ENCODE results near the gene KRT36. TPM values are rescaled to one million over a fixed set of nuclear protein-coding genes. Genes with fewer than 3 reads are reported as not detected.
A peak's percentile ranks its signal among the peaks of the same experiment; 100 is the strongest.

KRT36 gene
- total and polyA plus RNA-seq, 2 of the 8 experiments (the other 6 are each of a cell fraction or from before 2014, with no cell fraction given) = not detected

- no peaks in the 10 kb centered on the region for H3K79me2 ChIP-seq (ENCODE audit: control insufficient read depth in 1 of 2, insufficient read depth in 2 of 2, low read length in 2 of 2)
- H3K14ac ChIP-seq (ENCODE audit: insufficient read length) = no peak overlapping the region
- peak overlapping the region; percentile 91 for H2BK20ac ChIP-seq (ENCODE audit: low read length)
- H3K27ac ChIP-seq (ENCODE audit: low read depth, low read length) = no peak overlapping the region
- CTCF ChIA-PET (ENCODE audit: partially characterized antibody) = interaction anchor here (0.7 to 33.9 kb wide), 7 partner anchors 12 to 574 kb away, joined by 4 to 427 read pairs (median 8); partner anchors contain the start of gene KRT36
- no peaks in the 10 kb centered on the region for H3K36me3 ChIP-seq (ENCODE audit: control insufficient read depth in 2 of 4, insufficient read depth in 4 of 4, low read length in 3 of 4)
- no peak overlapping the region; the same call in 1 of the 2 replicates for H4K8ac ChIP-seq (ENCODE audit: extremely low read depth, insufficient read depth, low read length)
- H2AFZ ChIP-seq (ENCODE audit: low read length) = no peak overlapping the region
- H3K4me3 ChIP-seq (ENCODE audit: extremely low read depth in 1 of 4, insufficient read depth in 2 of 4, low read depth in 3 of 4, low read length in 4 of 4) = peak overlapping the region in 1 of 4 experiments; percentile 3; a peak in 1 of 8 replicates
- peak overlapping the region; percentile 25 to 48; a peak in 2 of 4 replicates for H3K4me2 ChIP-seq (ENCODE audit: insufficient read depth in 1 of 2, low read depth in 2 of 2, low read length in 2 of 2)
- no peak overlapping the region for H4K5ac ChIP-seq (ENCODE audit: insufficient read length, low read depth, low read length)
- POLR2A ChIA-PET (ENCODE audit: partially characterized antibody) = interaction anchor here (1.0 to 5.6 kb wide), 4 partner anchors 13 to 189 kb away, joined by 3 to 32 read pairs (median 9); partner anchors contain the start of genes EIF1 and KRT19
- H3K18ac ChIP-seq (ENCODE audit: extremely low read depth, low read length) = peak overlapping the region; percentile 44
- peak overlapping the region; percentile 58; the same call in 1 of the 2 replicates for H2AK5ac ChIP-seq (ENCODE audit: low read depth, low read length)
- no peak overlapping the region; a peak in 1 of 7 replicates for H3K9ac ChIP-seq (replicated peaks in 1 of 4; ENCODE audit: extremely low read depth in 1 of 4, low read depth in 3 of 4, low read length in 3 of 4)
- H3K56ac ChIP-seq (replicated peaks; ENCODE audit: insufficient read length, low read depth, low read length) = no peak overlapping the region
- H3K4me1 ChIP-seq (replicated peaks in 1 of 4; ENCODE audit: control insufficient read depth in 3 of 4, insufficient read depth in 4 of 4, low read length in 3 of 4) = peaks cover 0 to 19% (median 12%) of the 10 kb centered on the region in 4 experiments; a peak in 6 of 7 replicates
- no peak overlapping the region for H3K23ac ChIP-seq (ENCODE audit: insufficient read length)
- no peak overlapping the region for H3K4ac ChIP-seq (replicated peaks; ENCODE audit: insufficient read length, low read depth, low read length)
- 0 out of 2 replicates have a peak overlapping the region, but pooled peaks have one; percentile 40 for H2BK15ac ChIP-seq (ENCODE audit: low read length)
- H4K91ac ChIP-seq (replicated peaks; ENCODE audit: insufficient read length, low read length) = peak overlapping the region; percentile 93
- no peak for DNase-seq (ENCODE audit: low read depth in 1 of 2, low spot score in 2 of 2)
- no peaks in the 10 kb centered on the region for H4K20me1 ChIP-seq (replicated peaks in 1 of 2; ENCODE audit: control insufficient read depth in 1 of 2, insufficient read depth in 2 of 2, low read length in 2 of 2)
- no peaks in the 10 kb centered on the region for H3K79me1 ChIP-seq (ENCODE audit: low read depth, low read length)
- H3K27me3 ChIP-seq (replicated peaks in 1 of 4; ENCODE audit: control insufficient read depth in 3 of 4, extremely low read depth in 1 of 4, insufficient read depth in 3 of 4, low read length in 3 of 4) = no peaks in the 10 kb centered on the region
- no peak for FAIRE-seq
- H3K23me2 ChIP-seq (ENCODE audit: low read depth, low read length) = no peaks in the 10 kb centered on the region
- H2BK5ac ChIP-seq (ENCODE audit: low read depth, low read length) = peak overlapping the region; percentile 57; the same call in 1 of the 2 replicates
- peak overlapping the region; percentile 99; the same call in 1 of the 2 replicates for H2BK12ac ChIP-seq (ENCODE audit: low read depth, low read length)
- peak overlapping the region; percentile 24 for H2BK120ac ChIP-seq (replicated peaks; ENCODE audit: low read depth, low read length)
- H3K9me3 ChIP-seq (ENCODE audit: insufficient read depth in 2 of 2, low read depth in 1 of 2, low read length in 1 of 2) = no peaks in the 10 kb centered on the region
- WGBS, 2 experiments (ENCODE audit: extremely low coverage in 1 of 2, insufficient coverage in 1 of 2, insufficient read length in 1 of 2, insufficient replicate concordance in 2 of 2, low coverage in 1 of 2, low lambda C conversion rate in 2 of 2, missing lambda C conversion rate in 1 of 2) = 81% methylated on average over 5 of the region's 5 CpGs; no CpG with 5 or more reads in 1 of the 2 experiments
- no peak for TF ChIP-seq SP1 (IDR thresholded peaks at IDR 0.05; ENCODE audit: low read depth, low read length)
- no peak for TF ChIP-seq FOSL1 (IDR thresholded peaks at IDR 0.05; ENCODE audit: insufficient read depth, low read depth, low read length)
- TF ChIP-seq POU5F1 (IDR thresholded peaks at IDR 0.05; ENCODE audit: low read depth, low read length) = no peak
- no peak for TF ChIP-seq KDM4A (IDR thresholded peaks at IDR 0.05; ENCODE audit: low read depth, low read length, severe bottlenecking)
- no peak for TF ChIP-seq NRF1 (IDR thresholded peaks at IDR 0.05; ENCODE audit: low read depth, low read length)
- TF ChIP-seq JUND (IDR thresholded peaks at IDR 0.05; ENCODE audit: low read length) = no peak
- no peak for TF ChIP-seq MAFK (IDR thresholded peaks at IDR 0.05; ENCODE audit: low read depth, low read length)
- TF ChIP-seq NANOG (IDR thresholded peaks at IDR 0.05; ENCODE audit: insufficient read depth, low read depth, low read length, poor library complexity, severe bottlenecking) = no peak
- TF ChIP-seq E2F6 (IDR thresholded peaks at IDR 0.05) = no peak
- TF ChIP-seq SAP30 (IDR thresholded peaks at IDR 0.05; ENCODE audit: insufficient read depth, insufficient replicate concordance, low read length) = no peak
- TF ChIP-seq POLR2AphosphoS5 (IDR thresholded peaks at IDR 0.05; ENCODE audit: low read depth, low read length) = no peak
- TF ChIP-seq CBX5 (IDR thresholded peaks at IDR 0.05; ENCODE audit: low read depth, low read length) = no peak
- no peak for TF ChIP-seq TEAD4 (IDR thresholded peaks at IDR 0.05; ENCODE audit: low read depth, low read length)
Measured at GRCh38 chr17:41499714-41500113, 10.0 kb upstream of the KRT36 start.
